ENCODE data around the gene DLX4.

DNA sequence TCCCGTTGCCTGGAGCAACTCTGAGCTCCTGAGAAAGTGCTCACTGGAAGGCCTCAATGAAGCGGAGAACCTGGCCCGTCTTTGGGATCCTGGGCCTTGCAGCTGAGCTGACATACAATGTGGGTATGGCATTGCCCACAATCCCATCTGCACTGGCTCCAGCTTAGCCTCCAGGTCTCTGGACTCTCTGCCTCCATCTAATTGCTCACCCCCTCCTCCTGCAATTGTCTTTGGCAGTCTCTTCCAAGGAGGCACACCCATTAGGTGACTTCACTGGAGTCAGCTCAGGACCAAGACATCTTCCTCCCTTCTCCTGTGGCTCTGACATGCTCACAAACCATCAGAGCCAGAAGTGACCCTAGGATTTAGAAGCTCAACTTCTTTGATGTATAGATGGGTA lies 1.5 kb downstream of the DLX4 start:
- no peak for TF ChIP-seq RARB (CRISPR knock-in tag; IDR thresholded peaks at IDR 0.05)
- no peak for TF ChIP-seq ZFP3 (CRISPR knock-in tag; IDR thresholded peaks at IDR 0.05)
- TF ChIP-seq, protein P1, sequence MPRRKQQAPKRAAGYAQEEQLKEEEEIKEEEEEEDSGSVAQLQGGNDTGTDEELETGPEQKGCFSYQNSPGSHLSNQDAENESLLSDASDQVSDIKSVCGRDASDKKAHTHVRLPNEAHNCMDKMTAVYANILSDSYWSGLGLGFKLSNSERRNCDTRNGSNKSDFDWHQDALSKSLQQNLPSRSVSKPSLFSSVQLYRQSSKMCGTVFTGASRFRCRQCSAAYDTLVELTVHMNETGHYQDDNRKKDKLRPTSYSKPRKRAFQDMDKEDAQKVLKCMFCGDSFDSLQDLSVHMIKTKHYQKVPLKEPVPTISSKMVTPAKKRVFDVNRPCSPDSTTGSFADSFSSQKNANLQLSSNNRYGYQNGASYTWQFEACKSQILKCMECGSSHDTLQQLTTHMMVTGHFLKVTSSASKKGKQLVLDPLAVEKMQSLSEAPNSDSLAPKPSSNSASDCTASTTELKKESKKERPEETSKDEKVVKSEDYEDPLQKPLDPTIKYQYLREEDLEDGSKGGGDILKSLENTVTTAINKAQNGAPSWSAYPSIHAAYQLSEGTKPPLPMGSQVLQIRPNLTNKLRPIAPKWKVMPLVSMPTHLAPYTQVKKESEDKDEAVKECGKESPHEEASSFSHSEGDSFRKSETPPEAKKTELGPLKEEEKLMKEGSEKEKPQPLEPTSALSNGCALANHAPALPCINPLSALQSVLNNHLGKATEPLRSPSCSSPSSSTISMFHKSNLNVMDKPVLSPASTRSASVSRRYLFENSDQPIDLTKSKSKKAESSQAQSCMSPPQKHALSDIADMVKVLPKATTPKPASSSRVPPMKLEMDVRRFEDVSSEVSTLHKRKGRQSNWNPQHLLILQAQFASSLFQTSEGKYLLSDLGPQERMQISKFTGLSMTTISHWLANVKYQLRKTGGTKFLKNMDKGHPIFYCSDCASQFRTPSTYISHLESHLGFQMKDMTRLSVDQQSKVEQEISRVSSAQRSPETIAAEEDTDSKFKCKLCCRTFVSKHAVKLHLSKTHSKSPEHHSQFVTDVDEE (CRISPR knock-in tag; IDR thresholded peaks at IDR 0.05) = no peak
- TF ChIP-seq ESRRG (CRISPR knock-in tag; IDR thresholded peaks at IDR 0.05) = no peak
- TF ChIP-seq, protein P2, sequence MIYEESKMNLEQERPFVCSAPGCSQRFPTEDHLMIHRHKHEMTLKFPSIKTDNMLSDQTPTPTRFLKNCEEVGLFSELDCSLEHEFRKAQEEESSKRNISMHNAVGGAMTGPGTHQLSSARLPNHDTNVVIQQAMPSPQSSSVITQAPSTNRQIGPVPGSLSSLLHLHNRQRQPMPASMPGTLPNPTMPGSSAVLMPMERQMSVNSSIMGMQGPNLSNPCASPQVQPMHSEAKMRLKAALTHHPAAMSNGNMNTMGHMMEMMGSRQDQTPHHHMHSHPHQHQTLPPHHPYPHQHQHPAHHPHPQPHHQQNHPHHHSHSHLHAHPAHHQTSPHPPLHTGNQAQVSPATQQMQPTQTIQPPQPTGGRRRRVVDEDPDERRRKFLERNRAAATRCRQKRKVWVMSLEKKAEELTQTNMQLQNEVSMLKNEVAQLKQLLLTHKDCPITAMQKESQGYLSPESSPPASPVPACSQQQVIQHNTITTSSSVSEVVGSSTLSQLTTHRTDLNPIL (CRISPR knock-in tag; IDR thresholded peaks at IDR 0.05; ENCODE audit: low read depth) = no peak
- TF ChIP-seq, protein P3, sequence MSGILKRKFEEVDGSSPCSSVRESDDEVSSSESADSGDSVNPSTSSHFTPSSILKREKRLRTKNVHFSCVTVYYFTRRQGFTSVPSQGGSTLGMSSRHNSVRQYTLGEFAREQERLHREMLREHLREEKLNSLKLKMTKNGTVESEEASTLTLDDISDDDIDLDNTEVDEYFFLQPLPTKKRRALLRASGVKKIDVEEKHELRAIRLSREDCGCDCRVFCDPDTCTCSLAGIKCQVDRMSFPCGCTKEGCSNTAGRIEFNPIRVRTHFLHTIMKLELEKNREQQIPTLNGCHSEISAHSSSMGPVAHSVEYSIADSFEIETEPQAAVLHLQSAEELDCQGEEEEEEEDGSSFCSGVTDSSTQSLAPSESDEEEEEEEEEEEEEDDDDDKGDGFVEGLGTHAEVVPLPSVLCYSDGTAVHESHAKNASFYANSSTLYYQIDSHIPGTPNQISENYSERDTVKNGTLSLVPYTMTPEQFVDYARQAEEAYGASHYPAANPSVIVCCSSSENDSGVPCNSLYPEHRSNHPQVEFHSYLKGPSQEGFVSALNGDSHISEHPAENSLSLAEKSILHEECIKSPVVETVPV (CRISPR knock-in tag; IDR thresholded peaks at IDR 0.05) = no peak
- no peak for TF ChIP-seq PPARA (CRISPR knock-in tag; IDR thresholded peaks at IDR 0.05; ENCODE audit: borderline replicate concordance)
- TF ChIP-seq SNAI2 (CRISPR knock-in tag; IDR thresholded peaks at IDR 0.05) = no peak
- TF ChIP-seq, protein P4, sequence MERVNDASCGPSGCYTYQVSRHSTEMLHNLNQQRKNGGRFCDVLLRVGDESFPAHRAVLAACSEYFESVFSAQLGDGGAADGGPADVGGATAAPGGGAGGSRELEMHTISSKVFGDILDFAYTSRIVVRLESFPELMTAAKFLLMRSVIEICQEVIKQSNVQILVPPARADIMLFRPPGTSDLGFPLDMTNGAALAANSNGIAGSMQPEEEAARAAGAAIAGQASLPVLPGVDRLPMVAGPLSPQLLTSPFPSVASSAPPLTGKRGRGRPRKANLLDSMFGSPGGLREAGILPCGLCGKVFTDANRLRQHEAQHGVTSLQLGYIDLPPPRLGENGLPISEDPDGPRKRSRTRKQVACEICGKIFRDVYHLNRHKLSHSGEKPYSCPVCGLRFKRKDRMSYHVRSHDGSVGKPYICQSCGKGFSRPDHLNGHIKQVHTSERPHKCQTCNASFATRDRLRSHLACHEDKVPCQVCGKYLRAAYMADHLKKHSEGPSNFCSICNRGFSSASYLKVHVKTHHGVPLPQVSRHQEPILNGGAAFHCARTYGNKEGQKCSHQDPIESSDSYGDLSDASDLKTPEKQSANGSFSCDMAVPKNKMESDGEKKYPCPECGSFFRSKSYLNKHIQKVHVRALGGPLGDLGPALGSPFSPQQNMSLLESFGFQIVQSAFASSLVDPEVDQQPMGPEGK (CRISPR knock-in tag; IDR thresholded peaks at IDR 0.05; ENCODE audit: borderline replicate concordance) = no peak
- TF ChIP-seq, protein P5, sequence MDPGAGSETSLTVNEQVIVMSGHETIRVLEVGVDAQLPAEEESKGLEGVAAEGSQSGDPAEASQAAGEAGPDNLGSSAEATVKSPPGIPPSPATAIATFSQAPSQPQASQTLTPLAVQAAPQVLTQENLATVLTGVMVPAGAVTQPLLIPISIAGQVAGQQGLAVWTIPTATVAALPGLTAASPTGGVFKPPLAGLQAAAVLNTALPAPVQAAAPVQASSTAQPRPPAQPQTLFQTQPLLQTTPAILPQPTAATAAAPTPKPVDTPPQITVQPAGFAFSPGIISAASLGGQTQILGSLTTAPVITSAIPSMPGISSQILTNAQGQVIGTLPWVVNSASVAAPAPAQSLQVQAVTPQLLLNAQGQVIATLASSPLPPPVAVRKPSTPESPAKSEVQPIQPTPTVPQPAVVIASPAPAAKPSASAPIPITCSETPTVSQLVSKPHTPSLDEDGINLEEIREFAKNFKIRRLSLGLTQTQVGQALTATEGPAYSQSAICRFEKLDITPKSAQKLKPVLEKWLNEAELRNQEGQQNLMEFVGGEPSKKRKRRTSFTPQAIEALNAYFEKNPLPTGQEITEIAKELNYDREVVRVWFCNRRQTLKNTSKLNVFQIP (CRISPR knock-in tag; IDR thresholded peaks at IDR 0.05; ENCODE audit: borderline replicate concordance, low read depth) = no peak
- no peak for TF ChIP-seq GLIS3 (CRISPR knock-in tag; IDR thresholded peaks at IDR 0.05)
- no peak for TF ChIP-seq ZFP30 (CRISPR knock-in tag; IDR thresholded peaks at IDR 0.05)
